SK-N-DZ (cell line): ENCODE data around the gene EEF1AKMT3. TPM values are rescaled to one million over a fixed set of nuclear protein-coding genes. Genes with fewer than 3 reads are reported as not detected.

Experiments
- DNase-seq: peaks from one replicate; pipeline ENCODE4 v3.0.0-alpha.2; 2015; ENCODE audit warnings: low spot score
- polyA plus RNA-seq, 2 experiments: library from polyadenylated mRNA; depleted of rRNA; stranded (reverse); fragments of >200 nt; gene quantifications; 2 replicates each; pipeline ENCODE4 v1.2.3, GENCODE V29; 2014

The EEF1AKMT3 gene
- polyA plus RNA-seq (2014; cell fraction: cytosol; rRNA removed) = 4.9 and 7.5 TPM in 2 replicates
- polyA plus RNA-seq (2014; cell fraction: nucleus; rRNA removed) = 6.4 and 10.0 TPM in 2 replicates

GRCh38 chr12:57772429-57773322, at the start of gene EEF1AKMT3:
EEF1AKMT3 (plus strand) TSS chr12:57772614; CDS start chr12:57772725, 111 bp downstream.
- DNase-seq = no peak

GRCh38 chr12:57722716-57723629, 49.4 kb upstream of the EEF1AKMT3 start:
- no peak for DNase-seq

GRCh38 chr12:57723630-57723962, 48.8 kb upstream of the EEF1AKMT3 start:
- no peak for DNase-seq

GRCh38 chr12:57724003-57724935, 48.1 kb upstream of the EEF1AKMT3 start:
- no peak for DNase-seq

GRCh38 chr12:57724936-57725740, 47.3 kb upstream of the EEF1AKMT3 start:
- no peak for DNase-seq

- no peak for DNase-seq
Observed at GRCh38 chr12:57725851-57726150, 46.6 kb upstream of the EEF1AKMT3 start.

- no peak for DNase-seq
Observed at GRCh38 chr12:57726151-57726883, 46.1 kb upstream of the EEF1AKMT3 start.

GRCh38 chr12:57726884-57727757, 45.3 kb upstream of the EEF1AKMT3 start:
- no peak for DNase-seq

- DNase-seq = no peak
Observed at GRCh38 chr12:57727758-57728395, 44.5 kb upstream of the EEF1AKMT3 start.

- DNase-seq = no peak
Observed at GRCh38 chr12:57729321-57729844, 43.0 kb upstream of the EEF1AKMT3 start.

GRCh38 chr12:57730336-57731067, 41.9 kb upstream of the EEF1AKMT3 start:
- no peak for DNase-seq

- no peak for DNase-seq
Observed at GRCh38 chr12:57731411-57732080, 40.9 kb upstream of the EEF1AKMT3 start.

GRCh38 chr12:57732270-57732669, 40.1 kb upstream of the EEF1AKMT3 start:
- DNase-seq = no peak

GRCh38 chr12:57732726-57733593, 39.5 kb upstream of the EEF1AKMT3 start:
- no peak for DNase-seq

GRCh38 chr12:57733928-57734327, 38.5 kb upstream of the EEF1AKMT3 start:
- no peak for DNase-seq

- DNase-seq = no peak
Observed at GRCh38 chr12:57734591-57734990, 37.8 kb upstream of the EEF1AKMT3 start.
